ENCODE data around the gene POLR3K. TPM values are rescaled to one million over a fixed set of nuclear protein-coding genes. Genes with fewer than 3 reads are reported as not detected.

POLR3K gene
- total RNA-seq, 2 donors from 2014 or later, result 40.6 to 44.3 TPM

GRCh38 chr16:71540-72401 lies 18.4 kb upstream of the POLR3K start:
- peaks cover 5 to 6% of the 10 kb centered on the region in 2 donors for H3K36me3 Mint-ChIP-seq
- ATAC-seq (no peak), DNase-seq (ENCODE audit: low spot score in 2 of 2) (no peak)
- no peaks in the 10 kb centered on the region for H3K9me3 Mint-ChIP-seq
- H3K27ac Mint-ChIP-seq, result no peak overlapping the region

DNA sequence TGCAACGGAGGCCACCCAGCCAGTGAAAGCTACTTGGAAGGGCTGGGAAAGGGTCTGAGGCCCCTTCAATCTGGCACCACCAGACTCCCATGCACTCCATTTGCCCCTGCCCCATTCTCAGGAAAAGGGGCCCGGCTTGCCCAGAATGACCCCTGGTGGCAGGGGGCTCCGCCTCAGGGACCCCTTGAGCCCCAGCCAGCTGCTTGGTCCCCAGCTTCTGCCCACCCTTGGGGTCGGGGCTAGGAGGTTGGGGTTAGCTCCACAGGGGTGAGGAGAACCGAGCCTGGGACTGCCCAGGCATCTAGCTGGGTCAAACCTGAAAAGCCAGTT lies 17.8 kb upstream of the POLR3K start:
- ATAC-seq, result no peak
- H3K9me3 Mint-ChIP-seq, result no peaks in the 10 kb centered on the region

GRCh38 chr16:69181-69580 lies 15.8 kb upstream of the POLR3K start:
- no peak for ATAC-seq
- Mint-ChIP-seq H3K36me3 (peaks cover 5 to 6% of the 10 kb centered on the region in 2 donors), H3K9me3 (no peaks in the 10 kb centered on the region), H3K27ac (no peak overlapping the region)
- no peak for DNase-seq (ENCODE audit: low spot score in 2 of 2)

More for the DNA sequence above, 17.8 kb upstream of the POLR3K start:
- DNase-seq (ENCODE audit: low spot score in 2 of 2), result no peak
- Mint-ChIP-seq H3K36me3 (peaks cover 5 to 6% of the 10 kb centered on the region in 2 donors), H3K27ac (no peak overlapping the region)

DNA sequence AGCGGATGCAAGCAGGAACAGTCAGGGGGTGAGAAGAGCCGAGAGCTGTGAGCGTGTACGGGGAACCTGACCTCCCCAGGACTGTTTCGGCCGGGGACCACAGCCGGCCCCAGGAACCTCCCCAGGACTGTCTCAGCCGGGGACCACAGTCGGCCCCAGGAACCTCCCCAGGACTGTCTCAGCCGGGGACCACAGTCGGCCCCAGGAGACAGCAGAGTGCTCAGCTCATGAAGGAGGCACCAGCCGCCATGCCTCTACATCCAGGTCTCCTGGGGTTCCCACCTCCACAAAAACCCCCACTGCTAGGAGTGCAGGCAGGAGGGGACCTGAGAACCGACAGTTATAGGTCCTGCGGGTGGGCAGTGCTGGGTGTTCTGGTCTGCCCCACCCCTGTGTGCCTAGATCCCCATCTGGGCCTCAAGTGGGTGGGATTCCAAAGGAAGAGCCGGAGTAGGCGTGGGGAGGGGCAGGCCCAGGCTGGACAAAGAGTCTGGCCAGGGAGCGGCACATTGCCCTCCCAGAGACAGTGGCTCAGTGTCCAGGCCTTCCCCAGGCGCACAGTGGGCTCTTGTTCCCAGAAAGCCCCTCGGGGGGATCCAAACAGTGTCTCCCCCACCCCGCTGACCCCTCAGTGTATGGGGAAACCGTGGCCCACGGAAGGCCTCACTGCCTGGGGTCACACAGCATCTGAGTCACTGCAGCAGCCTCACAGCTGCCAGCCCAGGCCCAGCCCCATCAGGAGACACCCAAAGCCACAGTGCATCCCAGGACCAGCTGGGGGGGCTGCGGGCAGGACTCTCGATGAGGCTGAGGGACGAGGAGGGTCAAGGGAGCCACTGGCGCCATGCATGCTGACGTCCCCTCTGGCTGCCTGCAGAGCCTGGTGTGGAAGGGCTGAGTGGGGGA lies 14.7 kb upstream of the POLR3K start:
- H3K36me3 Mint-ChIP-seq, result peaks cover 4% of the 10 kb centered on the region in 2 donors
- ATAC-seq (no peak), DNase-seq (ENCODE audit: low spot score in 2 of 2) (no peak)
- no peak overlapping the region for H3K27ac Mint-ChIP-seq
- H3K9me3 Mint-ChIP-seq, result no peaks in the 10 kb centered on the region

- DNase-seq (ENCODE audit: low spot score in 2 of 2), result no peak
- ATAC-seq, result no peak
- H3K36me3 Mint-ChIP-seq, result no peaks in the 10 kb centered on the region
- no peak overlapping the region for H3K27ac Mint-ChIP-seq
- H3K9me3 Mint-ChIP-seq, result no peaks in the 10 kb centered on the region
Observed at GRCh38 chr16:67183-67791, 13.9 kb upstream of the POLR3K start.

- DNase-seq (ENCODE audit: low spot score in 2 of 2) (no peak), ATAC-seq (no peak)
- Mint-ChIP-seq H3K9me3 (no peaks in the 10 kb centered on the region), H3K36me3 (no peaks in the 10 kb centered on the region), H3K27ac (no peak overlapping the region)
Observed at GRCh38 chr16:66309-67182, 13.1 kb upstream of the POLR3K start.

- peak; percentile 90 for ATAC-seq
- peak; percentile 82 to 94 for DNase-seq (ENCODE audit: low spot score in 2 of 2)
- no peaks in the 10 kb centered on the region for H3K36me3 Mint-ChIP-seq
Observed at GRCh38 chr16:65745-66144, 12.3 kb upstream of the POLR3K start.

DNA sequence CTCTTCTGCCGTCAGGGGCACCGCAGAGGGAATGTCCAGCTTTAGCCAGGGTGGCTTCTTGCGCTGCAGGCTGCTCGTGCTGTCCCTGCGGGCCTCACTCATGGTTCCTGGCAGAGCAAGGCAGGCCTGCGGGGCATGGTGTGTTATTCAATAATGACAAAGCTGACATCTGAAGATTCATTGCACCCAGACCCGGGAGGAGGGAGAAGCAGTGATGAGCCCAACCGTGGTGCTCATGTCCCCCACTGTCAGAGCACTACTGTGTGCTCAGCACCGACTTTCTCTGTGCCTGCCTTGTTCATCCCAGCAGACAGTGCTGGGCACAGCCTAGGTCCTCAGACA lies 11.5 kb upstream of the POLR3K start:
- H3K9me3 Mint-ChIP-seq, result no peaks in the 10 kb centered on the region
- DNase-seq (ENCODE audit: low spot score in 2 of 2) (no peak), ATAC-seq (no peak)
- H3K27ac Mint-ChIP-seq, result no peak overlapping the region
- no peaks in the 10 kb centered on the region for H3K36me3 Mint-ChIP-seq

More at GRCh38 chr16:65745-66144, 12.3 kb upstream of the POLR3K start:
- Mint-ChIP-seq H3K9me3 (no peaks in the 10 kb centered on the region), H3K27ac (no peak overlapping the region)

- no peaks in the 10 kb centered on the region for H3K36me3 Mint-ChIP-seq
- H3K9me3 Mint-ChIP-seq, result no peaks in the 10 kb centered on the region
- H3K27ac Mint-ChIP-seq, result peak overlapping the region in 1 of 2 donors; percentile 48
- DNase-seq (ENCODE audit: low spot score in 2 of 2), result no peak
- ATAC-seq, result no peak
Observed at GRCh38 chr16:63998-64913, 10.8 kb upstream of the POLR3K start.

DNA sequence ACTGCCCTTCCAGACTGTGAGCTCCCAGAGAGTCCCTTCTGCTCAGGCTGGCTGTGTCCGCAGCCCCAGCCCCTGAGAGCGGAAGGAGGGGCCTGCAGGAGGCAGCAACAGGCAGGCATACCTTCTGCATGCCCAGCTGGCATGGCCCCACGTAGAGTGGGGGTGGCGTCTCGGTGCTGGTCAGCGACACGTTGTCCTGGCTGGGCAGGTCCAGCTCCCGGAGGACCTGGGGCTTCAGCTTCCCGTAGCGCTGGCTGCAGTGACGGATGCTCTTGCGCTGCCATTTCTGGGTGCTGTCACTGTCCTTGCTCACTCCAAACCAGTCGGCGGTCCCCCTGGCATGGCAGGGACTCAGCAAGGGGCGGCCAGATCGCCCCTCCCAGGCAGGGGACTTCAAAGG lies 10.1 kb upstream of the POLR3K start:
- DNase-seq (ENCODE audit: low spot score in 2 of 2) (no peak), ATAC-seq (no peak)
- H3K27ac Mint-ChIP-seq, result no peak overlapping the region
- no peaks in the 10 kb centered on the region for H3K9me3 Mint-ChIP-seq
- no peaks in the 10 kb centered on the region for H3K36me3 Mint-ChIP-seq

DNA sequence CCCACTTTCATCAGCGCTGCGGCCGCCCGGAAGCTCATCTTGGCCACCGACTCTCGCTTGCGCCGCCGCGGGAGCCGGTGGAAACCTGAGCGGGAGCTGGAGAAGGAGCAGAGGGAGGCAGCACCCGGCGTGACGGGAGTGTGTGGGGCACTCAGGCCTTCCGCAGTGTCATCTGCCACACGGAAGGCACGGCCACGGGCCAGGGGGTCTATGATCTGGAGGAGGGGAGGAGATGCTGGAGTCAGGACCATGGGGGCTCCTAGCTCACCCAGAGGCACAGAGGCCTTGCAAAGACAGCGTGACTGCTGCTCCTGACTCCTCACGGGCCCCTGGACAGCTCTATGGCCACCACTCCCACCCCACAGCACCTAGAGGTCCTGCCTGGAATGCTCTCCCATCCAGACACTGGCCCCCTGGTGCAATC lies 9.6 kb upstream of the POLR3K start:
- no peak for DNase-seq (ENCODE audit: low spot score in 2 of 2)
- no peak for ATAC-seq
- Mint-ChIP-seq H3K36me3 (no peaks in the 10 kb centered on the region), H3K27ac (no peak overlapping the region), H3K9me3 (no peaks in the 10 kb centered on the region)

DNA sequence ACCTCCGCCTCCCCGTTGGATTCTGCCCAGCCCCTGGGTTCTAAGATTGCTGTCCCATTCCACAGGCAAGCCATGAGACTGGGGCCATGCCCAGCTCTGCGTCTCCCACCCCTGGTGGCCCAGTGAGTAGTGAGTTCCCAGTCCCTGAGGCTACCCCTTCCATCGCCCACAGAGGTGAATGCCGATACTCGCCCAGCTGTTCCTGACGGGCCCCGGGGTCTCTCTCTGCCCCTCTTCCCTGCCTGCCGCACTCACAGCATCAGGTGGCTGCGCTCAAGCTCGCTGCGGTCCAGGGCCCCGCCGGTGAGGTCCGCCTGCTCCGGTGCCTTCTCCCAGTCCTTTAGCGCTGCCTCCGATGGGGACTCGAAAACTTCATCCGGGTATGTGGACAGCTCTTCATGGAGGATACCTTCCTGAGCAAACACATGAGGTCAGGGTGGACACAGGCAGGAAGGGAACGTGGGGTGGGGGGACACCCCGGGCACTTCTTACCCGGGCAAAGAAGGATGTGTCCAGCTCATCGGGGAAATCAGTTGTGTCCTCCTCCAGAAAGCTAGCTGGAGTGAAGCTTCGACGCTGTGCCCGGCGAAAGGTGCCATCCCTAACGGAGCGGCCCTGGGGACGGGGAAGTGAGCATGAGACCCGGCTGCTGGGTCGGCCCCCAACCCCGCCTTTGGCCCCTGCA lies 9.0 kb upstream of the POLR3K start:
- H3K27ac Mint-ChIP-seq, result no peak overlapping the region
- DNase-seq (ENCODE audit: low spot score in 2 of 2) (no peak), ATAC-seq (no peak)
- no peaks in the 10 kb centered on the region for H3K9me3 Mint-ChIP-seq
- H3K36me3 Mint-ChIP-seq, result no peaks in the 10 kb centered on the region

DNA sequence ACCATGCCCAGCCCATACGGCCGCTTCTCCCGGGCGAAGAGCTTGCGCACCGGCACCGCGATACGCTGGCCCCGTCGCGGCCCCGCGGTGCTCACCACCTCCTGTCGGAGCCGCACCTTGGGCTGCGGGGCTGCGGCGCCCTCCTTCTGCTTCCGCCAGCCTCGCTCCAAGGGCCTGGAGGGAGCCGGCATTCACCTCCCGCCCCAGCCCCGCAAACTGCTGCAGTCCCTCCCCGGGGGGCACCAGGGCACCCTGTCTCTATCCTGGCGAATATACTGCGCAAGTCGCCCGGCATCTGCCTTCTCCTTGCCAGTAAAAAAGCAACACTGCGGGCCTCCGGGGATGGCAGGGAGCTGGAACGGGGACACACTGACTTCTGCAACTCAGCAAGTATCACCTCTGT lies 8.5 kb upstream of the POLR3K start:
- no peaks in the 10 kb centered on the region for H3K36me3 Mint-ChIP-seq
- DNase-seq (ENCODE audit: low spot score in 2 of 2) (no peak), ATAC-seq (no peak)
- no peaks in the 10 kb centered on the region for H3K9me3 Mint-ChIP-seq
- no peak overlapping the region for H3K27ac Mint-ChIP-seq

GRCh38 chr16:60929-61878 lies 7.8 kb upstream of the POLR3K start:
- Mint-ChIP-seq H3K36me3 (no peaks in the 10 kb centered on the region), H3K27ac (no peak overlapping the region), H3K9me3 (no peaks in the 10 kb centered on the region)
- no peak for DNase-seq (ENCODE audit: low spot score in 2 of 2)
- no peak for ATAC-seq
